SK-N-SH treated with all-trans-retinoic acid at 6 μM for 48 hours (cell line): Measurements from ENCODE around the gene FAM227A.
"Not testable (repeated sequence)": the region's sequence is repeated elsewhere in the genome, so short reads cannot be mapped to it uniquely, and the experiment has no call there.

ENCODE experiments used
- ATAC-seq: fragments of 200-7000 bp; cut with Tn5 transposase; 3 replicates; pipeline ENCODE4 v1.9.1; 2020; ENCODE audit warnings: mild to moderate bottlenecking, moderate library complexity
- ARNTL ChIP-seq: fragments of 450-650 bp; formaldehyde crosslinking; IDR thresholded peaks from 2 replicates; pipeline ENCODE4 v1.5.0; 2020; ENCODE audit warnings: low read depth, mild to moderate bottlenecking, moderate library complexity, borderline replicate concordance
- BACH2 ChIP-seq: fragments of 250-450 bp; sonication (Bioruptor Pico); IDR thresholded peaks from 2 replicates; pipeline ENCODE4 v1.9.0; 2021; ENCODE audit warnings: mild to moderate bottlenecking, borderline replicate concordance
- CREB5 ChIP-seq: fragments of 250-450 bp; sonication (Bioruptor Pico); IDR thresholded peaks from 2 replicates; pipeline ENCODE4 v1.5.1; 2020; ENCODE audit warnings: low read depth, mild to moderate bottlenecking, moderate library complexity
- CSDC2 ChIP-seq: fragments of 250-450 bp; sonication (Bioruptor Pico); IDR thresholded peaks from 2 replicates; pipeline ENCODE4 v1.5.0; 2020; ENCODE audit warnings: mild to moderate bottlenecking, moderate library complexity
- GLIS3 ChIP-seq: fragments of 250-450 bp; sonication (Bioruptor Pico); IDR thresholded peaks from 2 replicates; pipeline ENCODE4 v1.5.0; 2020; ENCODE audit warnings: mild to moderate bottlenecking, moderate library complexity
- ISL1 ChIP-seq: fragments of 250-450 bp; sonication (Bioruptor Pico); IDR thresholded peaks from 2 replicates; pipeline ENCODE4 v2.1.2; 2022; ENCODE audit warnings: mild to moderate bottlenecking, moderate library complexity
- OSR1 ChIP-seq: fragments of 250-450 bp; sonication (Bioruptor Pico); IDR thresholded peaks from 2 replicates; pipeline ENCODE4 v1.8.0; 2022; ENCODE audit warnings: moderate library complexity, mild to moderate bottlenecking, inconsistent platforms
- PATZ1 ChIP-seq: fragments of 250-450 bp; sonication (Bioruptor Pico); IDR thresholded peaks from 2 replicates; pipeline ENCODE4 v1.8.0; 2020; ENCODE audit warnings: mild to moderate bottlenecking, moderate library complexity, borderline replicate concordance
- POU6F1 ChIP-seq: fragments of 250-450 bp; sonication (Bioruptor Pico); IDR thresholded peaks from 2 replicates; pipeline ENCODE4 v1.8.0; 2021; ENCODE audit warnings: low read depth, mild to moderate bottlenecking, moderate library complexity, borderline replicate concordance
- PPARA ChIP-seq: fragments of 250-450 bp; sonication (Bioruptor Pico); IDR thresholded peaks from 2 replicates; pipeline ENCODE4 v1.5.0; 2020; ENCODE audit warnings: mild to moderate bottlenecking, borderline replicate concordance
- RARB ChIP-seq: fragments of 250-450 bp; sonication (Bioruptor Pico); IDR thresholded peaks from 2 replicates; pipeline ENCODE4 v1.8.0; 2021; ENCODE audit warnings: mild to moderate bottlenecking, moderate library complexity
- SNAI2 ChIP-seq: fragments of 250-450 bp; sonication (Bioruptor Pico); IDR thresholded peaks from 2 replicates; pipeline ENCODE4 v1.5.0; 2020; ENCODE audit warnings: mild to moderate bottlenecking, moderate library complexity
- TOX ChIP-seq: fragments of 250-450 bp; sonication (Bioruptor Pico); IDR thresholded peaks from 2 replicates; pipeline ENCODE4 v1.8.0; 2021; ENCODE audit warnings: mild to moderate bottlenecking, moderate library complexity, borderline replicate concordance
- TSHZ2 ChIP-seq: fragments of 250-450 bp; sonication (Bioruptor Pico); IDR thresholded peaks from 2 replicates; pipeline ENCODE4 v1.5.0; 2020; ENCODE audit warnings: mild to moderate bottlenecking, moderate library complexity
- ZC3H10 ChIP-seq: fragments of 250-450 bp; sonication (Bioruptor Pico); IDR thresholded peaks from 2 replicates; pipeline ENCODE4 v1.5.1; 2021; ENCODE audit warnings: mild to moderate bottlenecking, moderate library complexity
- ZFP3 ChIP-seq: fragments of 250-450 bp; sonication (Bioruptor Pico); IDR thresholded peaks from 2 replicates; pipeline ENCODE4 v1.5.0; 2020; ENCODE audit warnings: mild to moderate bottlenecking, moderate library complexity
- ZFP30 ChIP-seq: fragments of 450-650 bp; formaldehyde crosslinking; IDR thresholded peaks from 2 replicates; pipeline ENCODE4 v1.5.0; 2022; ENCODE audit warnings: mild to moderate bottlenecking, moderate library complexity
- ZNF565 ChIP-seq: fragments of 450-650 bp; formaldehyde crosslinking; conservative IDR thresholded peaks from 2 replicates; pipeline ENCODE4 v1.5.0; 2020; ENCODE audit warnings: low read depth, mild to moderate bottlenecking, moderate library complexity
- ZNF70 ChIP-seq: fragments of 450-650 bp; formaldehyde crosslinking; IDR thresholded peaks from 2 replicates; pipeline ENCODE4 v1.5.0; 2020; ENCODE audit warnings: mild to moderate bottlenecking, moderate library complexity
- ZNF8 ChIP-seq: fragments of 450-650 bp; formaldehyde crosslinking; IDR thresholded peaks from 2 replicates; pipeline ENCODE4 v1.5.0; 2020; ENCODE audit warnings: mild to moderate bottlenecking, moderate library complexity

Gene FAM227A

GRCh38 chr22:38645430-38645829, 10.8 kb downstream of the FAM227A start:
- TF ChIP-seq ISL1 (CRISPR knock-in tag), result no peak
- no peak for ATAC-seq

- ATAC-seq, result not testable (repeated sequence)
These were observed 11.9 kb downstream of the FAM227A start for GRCh38 chr22:38644245-38644644.

GRCh38 chr22:38641476-38642040, 14.6 kb downstream of the FAM227A start:
- ATAC-seq, result no peak
- TF ChIP-seq ZC3H10 (CRISPR knock-in tag), result no peak
- no peak for TF ChIP-seq RARB (CRISPR knock-in tag)

GRCh38 chr22:38638728-38639127, 17.5 kb downstream of the FAM227A start:
- no peak for TF ChIP-seq TOX (CRISPR knock-in tag)
- TF ChIP-seq ZFP3 (CRISPR knock-in tag), result no peak
- TF ChIP-seq OSR1, result no peak
- TF ChIP-seq RARB (CRISPR knock-in tag), result no peak
- TF ChIP-seq GLIS3 (CRISPR knock-in tag), result no peak
- TF ChIP-seq CSDC2 (CRISPR knock-in tag), result no peak
- TF ChIP-seq ZC3H10 (CRISPR knock-in tag), result no peak
- TF ChIP-seq CREB5, result no peak
- TF ChIP-seq ZNF565 (CRISPR knock-in tag), result no peak
- no peak for TF ChIP-seq BACH2 (CRISPR knock-in tag)
- no peak for TF ChIP-seq ZNF70
- TF ChIP-seq ISL1 (CRISPR knock-in tag), result no peak
- no peak for TF ChIP-seq ZFP30 (CRISPR knock-in tag)
- TF ChIP-seq POU6F1 (CRISPR knock-in tag), result no peak
- no peak for TF ChIP-seq SNAI2 (CRISPR knock-in tag)
- ATAC-seq, result no peak

GRCh38 chr22:38638216-38638615, 18.0 kb downstream of the FAM227A start:
- ATAC-seq, result no peak
- no peak for TF ChIP-seq CSDC2 (CRISPR knock-in tag)
- TF ChIP-seq ZFP30 (CRISPR knock-in tag), result no peak
- no peak for TF ChIP-seq BACH2 (CRISPR knock-in tag)
- TF ChIP-seq ARNTL (CRISPR knock-in tag), result no peak
- no peak for TF ChIP-seq ZNF8 (CRISPR knock-in tag)
- no peak for TF ChIP-seq ZNF565 (CRISPR knock-in tag)
- no peak for TF ChIP-seq ISL1 (CRISPR knock-in tag)
- no peak for TF ChIP-seq TSHZ2 (CRISPR knock-in tag)
- TF ChIP-seq CREB5, result no peak
- no peak for TF ChIP-seq OSR1
- TF ChIP-seq POU6F1 (CRISPR knock-in tag), result no peak
- no peak for TF ChIP-seq PATZ1 (CRISPR knock-in tag)
- no peak for TF ChIP-seq ZFP3 (CRISPR knock-in tag)
- TF ChIP-seq PPARA (CRISPR knock-in tag), result no peak
